ENCODE data around the gene OBP2B. TPM values are rescaled to one million over a fixed set of nuclear protein-coding genes. Genes with fewer than 3 reads are reported as not detected.
A peak's percentile ranks its signal among the peaks of the same experiment; 100 is the strongest.
"Not testable (repeated sequence)": the region's sequence is repeated elsewhere in the genome, so short reads cannot be mapped to it uniquely, and the experiment has no call there.

The OBP2B gene
- total and polyA plus RNA-seq, 3 donors from 2014 or later, result 34.0 to 53.0 (median 35.1) TPM

GRCh38 chr9:133210609-133211008 lies 1.6 kb upstream of the OBP2B start:
- H3K27ac ChIP-seq, result no peak overlapping the region
- peak; percentile 4 for DNase-seq
- intact Hi-C loops (cut with DNase I; ENCODE audit: low total_unique reads), result no loop called here
- H3K4me3 ChIP-seq, result no peak overlapping the region
- H3K27me3 ChIP-seq, result no peaks in the 10 kb centered on the region
- WGBS, 2 donors, result 96 to 97% methylated on average over 7 of the region's 7 CpGs
- TF ChIP-seq POLR2A (IDR thresholded peaks at IDR 0.05) (no peak), CTCF (IDR thresholded peaks at IDR 0.05) (no peak)
- no peaks in the 10 kb centered on the region for H3K9me3 ChIP-seq
- H3K4me1 ChIP-seq, result no peaks in the 10 kb centered on the region
- H3K36me3 ChIP-seq (ENCODE audit: low read depth, missing control alignments), result no peaks in the 10 kb centered on the region

- 65 to 71% methylated on average over 6 to 7 of the region's 7 CpGs for WGBS, 2 donors
- no peak for TF ChIP-seq POLR2A (IDR thresholded peaks at IDR 0.05)
- TF ChIP-seq CTCF (IDR thresholded peaks at IDR 0.05), result no peak
- DNase-seq, result no peak
- Histone ChIP-seq H3K27ac (no peak overlapping the region), H3K4me1 (no peaks in the 10 kb centered on the region), H3K27me3 (no peaks in the 10 kb centered on the region), H3K9me3 (no peaks in the 10 kb centered on the region), H3K36me3 (ENCODE audit: low read depth, missing control alignments) (no peaks in the 10 kb centered on the region), H3K4me3 (no peak overlapping the region)
- intact Hi-C loops (cut with DNase I; ENCODE audit: low total_unique reads), result no loop called here
Observed at GRCh38 chr9:133210202-133210532, 1.1 kb upstream of the OBP2B start.

GRCh38 chr9:133209327-133210201 lies 514 bp upstream of the OBP2B start:
- H3K4me1 ChIP-seq; H3K4me3 ChIP-seq; H3K27ac ChIP-seq; H3K36me3 ChIP-seq (ENCODE audit: low read depth, missing control alignments); H3K27me3 ChIP-seq; H3K9me3 ChIP-seq; intact Hi-C loops (cut with DNase I; ENCODE audit: low total_unique reads): not testable (repeated sequence)
- 76 to 77% methylated on average over 26 to 28 of the region's 29 CpGs for WGBS, 2 donors
- DNase-seq, result peak; percentile 33

- H3K27ac ChIP-seq; H3K4me3 ChIP-seq; H3K27me3 ChIP-seq; H3K4me1 ChIP-seq; H3K36me3 ChIP-seq (ENCODE audit: low read depth, missing control alignments); H3K9me3 ChIP-seq; intact Hi-C loops (cut with DNase I; ENCODE audit: low total_unique reads): not testable (repeated sequence)
- 79 to 80% methylated on average over 1 to 14 of the region's 16 CpGs for WGBS, 2 donors
- DNase-seq, result peak; percentile 12
Observed at GRCh38 chr9:133208171-133208879, 725 bp downstream of the OBP2B start.

GRCh38 chr9:133207540-133208170 lies 1.4 kb downstream of the OBP2B start:
- H3K36me3 ChIP-seq (ENCODE audit: low read depth, missing control alignments), result no peaks in the 10 kb centered on the region
- 82 to 89% methylated on average over 12 to 15 of the region's 16 CpGs for WGBS, 2 donors
- no peak for TF ChIP-seq POLR2A (IDR thresholded peaks at IDR 0.05)
- no peak for TF ChIP-seq CTCF (IDR thresholded peaks at IDR 0.05)
- no peaks in the 10 kb centered on the region for H3K27me3 ChIP-seq
- H3K4me3 ChIP-seq, result no peak overlapping the region
- DNase-seq, result peak; percentile 8
- intact Hi-C loops (cut with DNase I; ENCODE audit: low total_unique reads), result no loop called here
- no peak overlapping the region for H3K27ac ChIP-seq
- H3K9me3 ChIP-seq, result no peaks in the 10 kb centered on the region
- H3K4me1 ChIP-seq, result no peaks in the 10 kb centered on the region

Measured in testis (tissue), 3 donors.